G401.6 (cell line): ENCODE measurements around the gene SNRPD2.
"Not testable (repeated sequence)": the region's sequence is repeated elsewhere in the genome, so short reads cannot be mapped to it uniquely, and the experiment has no call there.

Source experiments
- FAIRE-seq: peaks from 2 replicates; lab custom pipeline; 2012; peaks lifted over from hg19 to GRCh38; lab: Jason Lieb, UNC

SNRPD2 gene

GRCh38 chr19:45701676-45702075 is 9.9 kb upstream of the SNRPD2 start:
- no peak for FAIRE-seq

GRCh38 chr19:45693106-45693788 is 1.5 kb upstream of the SNRPD2 start:
- FAIRE-seq = no peak

GRCh38 chr19:45692187-45693105 is 693 bp upstream of the SNRPD2 start, which contains the start of gene QPCTL:
Gene QPCTL, plus strand, starts transcription at chr19:45692666. Its CDS starts 38 bp downstream, at chr19:45692704.
- FAIRE-seq = peak; percentile 100

GRCh38 chr19:45687599-45687998 is 4.2 kb downstream of the SNRPD2 start:
- FAIRE-seq = no peak

- not testable (repeated sequence) for FAIRE-seq
Observed at GRCh38 chr19:45685045-45685444, 6.7 kb downstream of the SNRPD2 start.

GRCh38 chr19:45682908-45683307 is 8.8 kb downstream of the SNRPD2 start:
- FAIRE-seq = no peak

- no peak for FAIRE-seq
Observed at GRCh38 chr19:45682117-45682516, 9.6 kb downstream of the SNRPD2 start.

GRCh38 chr19:45681391-45682015 is 10.2 kb downstream of the SNRPD2 start:
- FAIRE-seq = peak; percentile 25

- FAIRE-seq = no peak
Observed at GRCh38 chr19:45677351-45678230, 14.2 kb downstream of the SNRPD2 start.

GRCh38 chr19:45676851-45677263 is 14.9 kb downstream of the SNRPD2 start:
- FAIRE-seq = no peak

GRCh38 chr19:45674946-45675345 is 16.8 kb downstream of the SNRPD2 start:
- no peak for FAIRE-seq

GRCh38 chr19:45670670-45671453 is 20.9 kb downstream of the SNRPD2 start:
- peak; percentile 70 for FAIRE-seq

- FAIRE-seq = no peak
Observed at GRCh38 chr19:45668342-45668871, 23.3 kb downstream of the SNRPD2 start.

- no peak for FAIRE-seq
Observed at GRCh38 chr19:45667620-45668341, 24.0 kb downstream of the SNRPD2 start, which contains the start of gene GIPR. Gene GIPR, plus strand, starts transcription at chr19:45668221. Its CDS starts 1,300 bp downstream, at chr19:45669521.

- no peak for FAIRE-seq
Observed at GRCh38 chr19:45664575-45664974, 27.2 kb downstream of the SNRPD2 start.

GRCh38 chr19:45663800-45664199 is 28.0 kb downstream of the SNRPD2 start:
- FAIRE-seq = no peak

- FAIRE-seq = no peak
Observed at GRCh38 chr19:45660636-45661035, 31.1 kb downstream of the SNRPD2 start.

GRCh38 chr19:45659096-45659729 is 32.5 kb downstream of the SNRPD2 start:
- FAIRE-seq = no peak

GRCh38 chr19:45657520-45658167 is 34.1 kb downstream of the SNRPD2 start:
- no peak for FAIRE-seq
